Epithelial cell of esophagus (primary cell): ENCODE data around the gene CIDEC.
"Not testable (repeated sequence)": the region's sequence is repeated elsewhere in the genome, so short reads cannot be mapped to it uniquely, and the experiment has no call there.

Experiments
- DNase-seq: peaks from one replicate; pipeline ENCODE4 v3.0.0; 2010; ENCODE audit warnings: low read depth
- H3K4me3 ChIP-seq: 2 replicates; pipeline ENCODE4 v1.5.1; 2011; ENCODE audit warnings: mild to moderate bottlenecking, low read length, control low read depth
- CTCF ChIP-seq: IDR thresholded peaks from 2 replicates; pipeline ENCODE4 v1.5.1; 2011; ENCODE audit warnings: low read depth, mild to moderate bottlenecking, low read length, control low read depth, inconsistent platforms; ENCODE audit not compliant: insufficient read depth; ENCODE audit errors: missing control alignments

The CIDEC gene

GRCh38 chr3:9848860-9849259 lies 31.2 kb downstream of the CIDEC start:
- not testable (repeated sequence) for H3K4me3 ChIP-seq
- peak; percentile 50 for TF ChIP-seq CTCF
- DNase-seq, result peak; percentile 45

GRCh38 chr3:9847870-9848269 lies 32.2 kb downstream of the CIDEC start:
- DNase-seq, H3K4me3 ChIP-seq: not testable (repeated sequence)

- no peak for DNase-seq
- no peak overlapping the region for H3K4me3 ChIP-seq
- no peak for TF ChIP-seq CTCF
Observed at GRCh38 chr3:9846931-9847488, 33.0 kb downstream of the CIDEC start.

GRCh38 chr3:9846231-9846630 lies 33.8 kb downstream of the CIDEC start:
- no peak for DNase-seq
- no peak overlapping the region for H3K4me3 ChIP-seq
- no peak for TF ChIP-seq CTCF

GRCh38 chr3:9843715-9844438 lies 36.2 kb downstream of the CIDEC start, which contains the start of gene RPUSD3:
RPUSD3 (minus strand) TSS chr3:9844008; CDS start chr3:9843990, 18 bp downstream.
- peak within 1 kb of the TSS; percentile 88 for H3K4me3 ChIP-seq
- TF ChIP-seq CTCF, result no peak
- DNase-seq, result peak; percentile 96

- H3K4me3 ChIP-seq, result no peak overlapping the region
- no peak for TF ChIP-seq CTCF
- DNase-seq, result no peak
Observed at GRCh38 chr3:9841015-9841414, 39.0 kb downstream of the CIDEC start.

- no peak for DNase-seq
- no peak overlapping the region for H3K4me3 ChIP-seq
- TF ChIP-seq CTCF, result no peak
Observed at GRCh38 chr3:9838856-9839255, 41.2 kb downstream of the CIDEC start.
